GM18507 (cell line): ENCODE measurements around the gene GPR137C.

Source experiments
- DNase-seq: peaks from one replicate; pipeline ENCODE4 v3.0.0; 2011; ENCODE audit warnings: low read depth; ENCODE audit not compliant: insufficient read length; ENCODE audit errors: extremely low spot score
- FAIRE-seq: peaks from 2 replicates; lab custom pipeline; 2011; peaks lifted over from hg19 to GRCh38; lab: Jason Lieb, UNC

Gene GPR137C

GRCh38 chr14:52650774-52651173 is 98.1 kb downstream of the GPR137C start:
- no peak for FAIRE-seq
- DNase-seq, result no peak

GRCh38 chr14:52656905-52657304 is 104.3 kb downstream of the GPR137C start:
- DNase-seq, result no peak
- no peak for FAIRE-seq

- DNase-seq (no peak), FAIRE-seq (no peak)
These were observed 107.7 kb downstream of the GPR137C start for GRCh38 chr14:52660325-52660724.

GRCh38 chr14:52660832-52661231 is 108.2 kb downstream of the GPR137C start:
- FAIRE-seq (no peak), DNase-seq (no peak)

GRCh38 chr14:52661314-52661713 is 108.7 kb downstream of the GPR137C start:
- FAIRE-seq (no peak), DNase-seq (no peak)

GRCh38 chr14:52663850-52664249 is 111.2 kb downstream of the GPR137C start:
- no peak for FAIRE-seq

GRCh38 chr14:52678591-52678990 is 126.0 kb downstream of the GPR137C start:
- DNase-seq (no peak), FAIRE-seq (no peak)

More at GRCh38 chr14:52663850-52664249, 111.2 kb downstream of the GPR137C start:
- no peak for DNase-seq

- DNase-seq (no peak), FAIRE-seq (no peak)
These were observed 131.4 kb downstream of the GPR137C start for GRCh38 chr14:52683985-52684520.

GRCh38 chr14:52686176-52686575 is 133.5 kb downstream of the GPR137C start:
- DNase-seq (no peak), FAIRE-seq (no peak)
